ENCODE results near the gene JTB. TPM values are rescaled to one million over a fixed set of nuclear protein-coding genes. Genes with fewer than 3 reads are reported as not detected.

JTB gene
- total RNA-seq, 4 donors from 2014 or later, result 179 to 218 (median 201) TPM

DNA sequence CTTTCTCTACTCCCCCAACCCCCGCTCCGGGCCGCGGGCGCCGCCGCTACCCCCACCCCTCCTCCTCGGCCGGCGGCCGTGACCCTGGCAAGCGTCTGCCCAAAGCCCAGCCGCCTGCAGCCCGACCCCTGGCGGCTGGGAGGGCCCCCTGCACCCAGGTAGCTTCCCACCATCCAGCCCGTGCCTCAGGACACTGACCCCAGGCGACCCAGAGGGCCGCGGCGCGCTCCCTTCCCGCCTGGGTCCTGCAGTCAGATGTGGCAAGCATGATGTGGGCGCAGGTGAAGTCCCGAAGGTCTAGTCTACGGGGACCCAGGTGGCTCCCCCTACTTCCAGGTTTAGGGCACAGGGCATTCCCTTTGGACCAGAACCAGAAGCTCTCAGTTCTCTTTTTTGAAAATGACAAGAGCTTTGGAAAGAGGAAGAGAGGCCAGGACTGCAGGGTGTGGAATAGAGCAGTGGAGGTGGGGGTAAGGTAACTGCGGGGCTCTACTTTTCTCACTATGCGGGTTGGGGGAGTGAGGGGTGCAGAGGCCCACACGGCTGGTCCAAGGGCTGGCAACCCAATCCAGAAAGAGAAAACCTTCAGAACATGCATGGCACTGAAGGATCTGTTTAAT lies 30.7 kb downstream of the JTB start, which contains the start of gene DENND4B:
Gene DENND4B (minus strand): TSS at position 97 of the 620 bp plus-strand sequence. CDS start 2,344 bp downstream, outside the sequence.
- peak; percentile 66 to 95 for DNase-seq (ENCODE audit: low spot score in 2 of 2)
- 11 to 12% methylated on average over 21 to 23 of the region's 28 CpGs for WGBS, 2 donors
- TF ChIP-seq POLR2A (IDR thresholded peaks at IDR 0.05), result no peak
- TF ChIP-seq, protein P1, sequence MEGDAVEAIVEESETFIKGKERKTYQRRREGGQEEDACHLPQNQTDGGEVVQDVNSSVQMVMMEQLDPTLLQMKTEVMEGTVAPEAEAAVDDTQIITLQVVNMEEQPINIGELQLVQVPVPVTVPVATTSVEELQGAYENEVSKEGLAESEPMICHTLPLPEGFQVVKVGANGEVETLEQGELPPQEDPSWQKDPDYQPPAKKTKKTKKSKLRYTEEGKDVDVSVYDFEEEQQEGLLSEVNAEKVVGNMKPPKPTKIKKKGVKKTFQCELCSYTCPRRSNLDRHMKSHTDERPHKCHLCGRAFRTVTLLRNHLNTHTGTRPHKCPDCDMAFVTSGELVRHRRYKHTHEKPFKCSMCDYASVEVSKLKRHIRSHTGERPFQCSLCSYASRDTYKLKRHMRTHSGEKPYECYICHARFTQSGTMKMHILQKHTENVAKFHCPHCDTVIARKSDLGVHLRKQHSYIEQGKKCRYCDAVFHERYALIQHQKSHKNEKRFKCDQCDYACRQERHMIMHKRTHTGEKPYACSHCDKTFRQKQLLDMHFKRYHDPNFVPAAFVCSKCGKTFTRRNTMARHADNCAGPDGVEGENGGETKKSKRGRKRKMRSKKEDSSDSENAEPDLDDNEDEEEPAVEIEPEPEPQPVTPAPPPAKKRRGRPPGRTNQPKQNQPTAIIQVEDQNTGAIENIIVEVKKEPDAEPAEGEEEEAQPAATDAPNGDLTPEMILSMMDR (IDR thresholded peaks at IDR 0.05), result peak in 1 of 3 donors; percentile 90
- H3K4me3 ChIP-seq (ENCODE audit: low read depth, poor library complexity, severe bottlenecking), result peak within 1 kb of the TSS; percentile 91
- intact Hi-C loops (cut with DNase I; ENCODE audit: low total_unique reads), result loop anchor here (2.0 kb wide), 1 partner anchor 40 kb away; the partner anchor contains the start of gene RAB13

- DNase-seq (ENCODE audit: low spot score in 2 of 2), result peak; percentile 85 to 97
- H3K4me3 ChIP-seq (ENCODE audit: low read depth, poor library complexity, severe bottlenecking), result peak overlapping the region; percentile 91
Measured at GRCh38 chr1:153945795-153946621, 31.5 kb downstream of the JTB start.

GRCh38 chr1:153945131-153945794 lies 32.2 kb downstream of the JTB start:
- H3K4me3 ChIP-seq (ENCODE audit: low read depth, poor library complexity, severe bottlenecking), result peak overlapping the region; percentile 91
- DNase-seq (ENCODE audit: low spot score in 2 of 2), result no peak
- intact Hi-C loops (cut with DNase I; ENCODE audit: low total_unique reads), result no loop called here
- TF ChIP-seq, protein P1 (IDR thresholded peaks at IDR 0.05), result no peak
- no peak for TF ChIP-seq POLR2A (IDR thresholded peaks at IDR 0.05)
- 19 to 33% methylated on average over 12 of the region's 12 CpGs for WGBS, 2 donors

More at GRCh38 chr1:153945795-153946621, 31.5 kb downstream of the JTB start:
- intact Hi-C loops (cut with DNase I; ENCODE audit: low total_unique reads), result loop anchor here (2.0 kb wide), 1 partner anchor 41 kb away; the partner anchor contains the start of gene RAB13
- 0 to 1% methylated on average over 26 to 52 of the region's 95 CpGs for WGBS, 2 donors
- TF ChIP-seq POLR2A (IDR thresholded peaks at IDR 0.05), result peak in 1 of 2 donors; percentile 2
- TF ChIP-seq, protein P1 (IDR thresholded peaks at IDR 0.05), result no peak

DNA sequence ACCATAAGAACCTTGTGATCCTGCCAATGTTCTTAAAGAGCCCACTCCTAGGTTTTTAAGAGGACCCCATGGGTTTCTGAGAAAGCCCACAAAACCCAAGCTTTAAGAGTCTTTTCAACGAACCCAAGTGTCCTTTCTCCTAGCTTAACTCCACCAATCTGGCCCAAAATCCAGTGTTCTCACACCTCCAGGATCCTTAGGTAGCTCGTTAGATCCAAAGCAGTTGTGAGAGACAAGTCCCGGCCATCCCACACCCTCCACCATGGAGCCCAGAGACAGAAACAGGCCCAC lies 32.7 kb downstream of the JTB start:
- DNase-seq (ENCODE audit: low spot score in 2 of 2), result no peak
- TF ChIP-seq, protein P1 (IDR thresholded peaks at IDR 0.05), result no peak
- TF ChIP-seq POLR2A (IDR thresholded peaks at IDR 0.05), result no peak
- no peak overlapping the region for H3K4me3 ChIP-seq (ENCODE audit: low read depth, poor library complexity, severe bottlenecking)
- WGBS, 2 donors, result 58 to 59% methylated on average over 3 of the region's 3 CpGs
- intact Hi-C loops (cut with DNase I; ENCODE audit: low total_unique reads), result no loop called here

DNA sequence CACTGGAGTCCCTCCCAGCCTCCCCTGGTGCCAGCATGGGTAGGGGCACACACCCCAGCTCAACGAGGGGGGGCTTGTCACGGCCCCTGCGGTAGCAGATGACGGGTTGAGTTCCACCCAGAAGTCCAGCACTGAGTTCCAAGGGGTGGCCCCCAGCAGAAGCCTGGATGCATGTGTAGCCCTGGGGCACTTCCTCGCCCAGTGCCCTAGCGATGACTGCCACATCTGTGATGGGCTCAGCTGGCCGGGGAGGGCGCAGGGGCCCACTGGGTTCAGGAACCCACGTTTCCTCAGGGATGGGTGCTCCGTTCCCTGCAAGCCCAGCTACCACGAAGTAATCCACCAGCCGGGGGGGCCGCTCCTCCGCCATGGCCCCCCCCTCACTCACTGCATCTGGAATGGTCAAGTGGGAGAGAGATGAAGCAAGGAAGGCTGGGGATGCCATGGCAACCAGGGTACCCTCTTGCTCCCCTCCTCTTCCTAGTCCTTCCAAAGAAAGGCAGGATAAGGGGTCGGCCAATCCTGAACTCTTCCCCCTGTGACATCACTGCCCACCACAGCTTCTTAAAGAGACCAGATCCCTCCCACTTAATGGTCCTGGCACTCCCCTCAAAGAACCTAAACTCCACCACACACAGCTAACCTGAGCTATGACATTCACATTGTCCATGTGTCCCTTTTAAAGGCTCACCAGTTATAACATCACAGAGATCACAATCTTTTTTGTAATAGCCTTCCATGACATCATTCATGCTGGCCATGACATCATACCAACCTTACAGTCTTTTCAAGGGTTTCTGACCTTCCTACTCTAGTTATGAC lies 33.3 kb downstream of the JTB start:
- no peak for DNase-seq (ENCODE audit: low spot score in 2 of 2)
- intact Hi-C loops (cut with DNase I; ENCODE audit: low total_unique reads), result no loop called here
- WGBS, 2 donors, result 70 to 78% methylated on average over 15 of the region's 15 CpGs

More for the DNA sequence above, 33.3 kb downstream of the JTB start:
- TF ChIP-seq, protein P1 (IDR thresholded peaks at IDR 0.05), result no peak
- TF ChIP-seq POLR2A (IDR thresholded peaks at IDR 0.05), result no peak
- no peak overlapping the region for H3K4me3 ChIP-seq (ENCODE audit: low read depth, poor library complexity, severe bottlenecking)

All from lower leg skin (tissue), 4 donors.